Measurements from ENCODE around the gene RPGRIP1L.

- TF ChIP-seq CTCF (IDR thresholded peaks at IDR 0.05) (no peak), POLR2A (IDR thresholded peaks at IDR 0.05) (no peak), POLR2AphosphoS5 (IDR thresholded peaks at IDR 0.05) (no peak), EP300 (IDR thresholded peaks at IDR 0.05) (no peak)
These were observed 31.2 kb upstream of the RPGRIP1L start for GRCh38 chr16:53734908-53735307.
